Measurements from ENCODE around the gene GAK.

The GAK gene

DNA sequence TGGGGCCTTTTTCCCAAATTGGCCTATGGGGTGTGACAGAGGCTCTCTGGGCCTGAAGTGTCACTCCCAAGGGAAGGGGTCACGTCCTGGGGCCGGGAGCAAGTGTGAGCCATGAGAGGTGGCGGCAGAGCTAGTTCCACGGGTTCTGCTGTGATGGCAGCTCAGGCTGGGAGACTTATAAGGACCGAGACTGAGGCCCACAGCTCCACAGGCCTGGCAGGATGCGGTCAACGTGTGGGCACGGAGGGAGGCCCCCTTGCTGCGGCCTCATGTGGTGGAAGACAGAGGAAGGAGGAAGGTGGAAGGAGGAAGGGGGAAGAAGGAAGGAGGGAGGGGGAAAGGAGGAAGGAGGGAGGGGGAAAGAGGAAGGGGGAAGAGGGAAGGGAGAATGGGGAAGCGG is 99.0 kb downstream of the GAK start:
- in situ Hi-C loops (cut with MboI; ENCODE audit: low sequenced_read_pairs), result no loop called here

DNA sequence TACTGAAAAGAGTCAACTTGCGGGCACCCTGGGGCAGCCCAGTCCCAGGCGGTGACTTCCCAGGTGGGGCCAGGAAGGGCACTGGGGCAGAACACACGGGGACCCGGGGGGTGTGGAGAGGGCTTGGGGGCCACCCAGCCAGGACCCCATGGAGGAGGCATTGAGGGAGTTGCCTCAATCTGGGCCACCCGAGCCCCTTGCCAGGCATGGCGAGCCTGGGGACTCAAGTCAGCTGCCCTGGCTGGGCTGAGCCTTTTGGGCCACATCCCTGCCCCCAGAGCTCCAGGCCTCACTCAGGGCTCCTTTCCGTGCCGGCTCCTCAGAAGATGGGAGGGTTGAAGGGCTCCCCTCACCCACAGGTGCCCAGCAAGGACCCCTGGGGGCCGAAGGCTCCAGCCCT is 99.6 kb downstream of the GAK start:
- in situ Hi-C loops (cut with MboI; ENCODE audit: low sequenced_read_pairs), result no loop called here

DNA sequence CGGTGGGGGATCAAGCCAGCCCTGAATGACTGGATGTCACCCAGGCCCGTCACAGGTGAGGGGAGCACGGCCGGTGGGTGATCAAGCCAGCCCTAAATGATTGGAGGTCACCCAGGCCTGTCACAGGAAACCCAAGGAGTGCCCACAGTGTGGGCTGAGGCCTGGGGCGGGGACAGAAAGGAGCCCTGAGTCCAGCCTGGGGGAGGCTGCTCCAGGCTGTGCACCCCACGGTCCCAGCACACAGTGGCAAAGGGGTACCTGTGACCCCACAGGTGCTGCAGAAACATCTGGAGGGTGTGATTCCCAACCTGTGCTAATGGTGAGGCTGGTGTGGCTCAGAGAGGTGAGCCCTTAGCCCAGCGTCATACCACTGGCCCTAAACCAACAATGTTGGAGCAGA is 100.0 kb downstream of the GAK start:
- in situ Hi-C loops (cut with MboI; ENCODE audit: low sequenced_read_pairs), result no loop called here

DNA sequence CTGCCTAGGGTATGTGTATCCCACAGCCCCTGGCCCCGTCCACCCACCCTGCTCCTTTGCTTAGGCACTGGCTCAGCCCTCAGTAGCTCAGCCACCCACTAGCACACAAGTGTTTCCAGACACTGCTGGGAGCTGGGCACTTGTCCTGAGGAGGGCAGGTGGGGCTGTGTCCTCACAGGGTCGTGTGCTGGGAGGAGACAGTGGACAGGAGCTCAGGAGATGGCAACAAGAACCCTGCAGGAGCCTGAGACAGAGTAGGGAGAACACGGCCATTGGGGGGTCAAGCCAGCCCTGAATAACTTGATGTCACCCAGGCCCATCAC is 100.7 kb downstream of the GAK start:
- in situ Hi-C loops (cut with MboI; ENCODE audit: low sequenced_read_pairs), result no loop called here

DNA sequence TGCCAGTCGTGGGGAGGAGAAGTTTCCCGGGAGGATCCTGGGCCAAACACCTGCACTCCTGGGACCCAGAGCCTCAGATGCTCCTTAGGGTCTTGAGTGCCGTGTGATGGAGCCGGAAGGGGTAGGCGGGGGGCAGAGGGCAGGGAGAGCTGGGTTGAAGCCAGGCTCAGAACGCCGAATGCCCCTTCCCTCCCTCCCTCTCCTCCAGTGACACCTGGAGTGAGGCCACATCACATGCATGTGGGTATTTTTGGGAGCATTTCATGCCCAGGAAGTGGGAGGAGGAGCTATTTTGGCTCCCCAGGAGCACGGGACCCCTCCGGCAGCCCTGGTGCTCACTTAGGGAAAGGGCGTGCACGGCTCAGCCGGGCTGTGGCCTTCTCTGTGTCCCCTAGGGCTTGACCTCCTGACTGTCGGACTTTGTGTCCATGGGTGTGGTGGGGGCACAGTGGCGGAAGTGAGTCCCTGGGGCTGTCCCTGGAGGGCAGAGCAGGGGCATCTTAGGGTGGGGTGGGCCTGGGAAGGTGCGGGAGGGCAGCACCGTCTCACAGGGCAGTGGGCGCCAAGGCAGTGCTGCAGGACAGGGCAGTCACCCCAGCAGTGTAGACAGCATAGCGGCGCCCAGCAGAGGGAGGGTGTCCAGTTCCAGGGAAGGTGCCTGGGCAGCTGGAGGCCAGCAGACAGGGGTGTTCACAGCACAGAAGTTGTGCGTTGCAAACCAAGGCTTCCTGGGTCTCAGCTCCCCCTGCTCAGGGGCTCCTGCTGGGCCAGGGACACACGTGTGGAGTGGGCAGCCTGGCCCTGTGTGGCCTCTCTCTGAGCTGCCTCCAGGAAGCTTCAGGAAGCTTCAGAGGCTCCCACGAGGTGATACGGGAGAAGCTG is 101.3 kb downstream of the GAK start:
- in situ Hi-C loops (cut with MboI; ENCODE audit: low sequenced_read_pairs), result no loop called here

DNA sequence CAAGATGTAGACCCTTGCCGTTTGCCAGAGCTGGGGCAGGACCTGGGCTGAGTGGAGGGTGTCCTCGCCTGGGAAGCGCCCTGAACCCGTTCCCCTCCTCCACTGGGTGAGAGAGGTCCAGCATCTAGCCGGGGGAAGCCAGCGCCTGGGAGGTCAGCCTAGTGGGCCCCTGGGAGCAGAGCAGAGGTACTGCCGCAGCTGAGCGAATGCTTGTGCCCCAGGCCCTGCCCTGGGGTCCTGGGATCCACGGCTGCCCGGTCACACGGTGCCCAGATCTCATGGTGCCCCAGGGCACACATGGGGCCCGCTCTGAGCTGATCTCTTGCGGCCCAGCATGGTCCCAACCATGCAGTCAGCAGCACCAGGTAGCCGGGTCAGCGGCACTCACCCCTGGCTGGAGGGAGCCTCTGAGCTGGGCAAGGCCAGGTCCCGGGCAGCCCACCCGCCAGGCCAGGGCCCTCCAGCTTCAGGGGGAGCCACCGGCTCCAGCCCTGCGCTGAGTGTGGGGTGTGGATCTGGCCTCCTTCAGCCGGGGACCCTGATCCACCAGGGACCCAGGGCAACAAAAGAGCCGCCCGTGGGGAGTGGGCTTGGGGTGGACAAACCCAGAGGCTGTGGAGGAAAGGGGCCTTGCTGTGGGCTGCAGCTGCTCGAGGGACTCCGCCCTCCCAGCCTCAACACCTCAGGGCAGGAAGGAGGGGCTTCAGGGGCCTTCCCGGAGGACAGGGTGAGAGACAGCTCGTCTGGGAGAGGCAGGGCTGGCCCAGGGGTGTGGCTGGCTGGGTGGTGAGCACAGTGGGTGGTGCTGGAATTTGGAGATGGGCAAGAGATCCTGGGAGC is 102.1 kb downstream of the GAK start:
- in situ Hi-C loops (cut with MboI; ENCODE audit: low sequenced_read_pairs), result no loop called here

DNA sequence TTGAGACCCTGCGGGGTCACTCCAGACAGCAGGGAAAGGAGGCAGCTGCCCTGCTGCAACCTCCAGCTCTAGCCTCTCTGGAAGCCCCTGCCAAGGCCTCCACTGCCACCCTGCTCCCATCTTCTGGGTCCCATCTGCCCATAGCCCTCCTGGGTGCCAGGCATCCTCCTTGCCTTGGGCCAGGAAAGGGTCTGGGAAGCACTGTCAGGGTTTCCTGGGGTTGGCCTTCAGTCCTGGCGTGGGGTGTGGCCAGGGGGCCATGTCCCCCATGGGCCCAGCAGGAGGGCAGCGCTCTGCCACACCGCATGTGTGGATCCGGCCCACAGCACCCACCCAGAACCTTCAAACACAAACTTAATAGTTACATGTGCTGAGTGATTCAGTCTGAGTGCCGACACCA is 102.8 kb downstream of the GAK start:
- in situ Hi-C loops (cut with MboI; ENCODE audit: low sequenced_read_pairs), result no loop called here

DNA sequence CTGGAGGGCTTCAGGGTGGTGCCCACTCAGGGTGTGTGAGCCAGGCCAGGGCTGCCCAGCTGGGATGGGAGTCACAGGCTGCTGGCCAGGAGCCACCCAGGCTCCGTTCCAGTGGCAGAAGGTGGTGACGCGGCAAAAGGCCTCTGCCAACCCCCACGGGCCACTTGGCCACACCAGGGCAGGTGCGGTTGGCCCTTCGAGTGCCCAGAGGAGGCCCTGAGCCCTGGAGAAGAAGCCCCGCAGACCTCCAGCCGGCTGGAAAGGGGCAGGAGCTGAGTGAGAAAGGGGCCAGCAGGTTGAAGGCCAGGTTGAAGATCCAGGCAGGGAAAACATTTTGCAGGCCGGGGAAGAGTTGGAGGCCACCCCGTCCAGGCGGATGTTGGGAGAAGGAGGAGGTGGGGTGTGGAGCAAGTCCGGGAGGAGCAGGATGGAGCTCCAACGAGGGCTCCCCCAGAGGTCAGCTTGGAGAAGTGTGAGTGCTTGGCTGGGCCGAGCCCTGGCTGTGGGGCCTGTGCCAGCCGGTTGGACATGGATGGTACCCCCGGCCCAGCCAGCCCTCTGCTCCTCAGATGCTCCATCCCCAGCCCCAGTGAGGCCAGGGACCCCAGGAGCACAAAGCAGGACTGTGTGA is 103.4 kb downstream of the GAK start:
- in situ Hi-C loops (cut with MboI; ENCODE audit: low sequenced_read_pairs), result no loop called here

DNA sequence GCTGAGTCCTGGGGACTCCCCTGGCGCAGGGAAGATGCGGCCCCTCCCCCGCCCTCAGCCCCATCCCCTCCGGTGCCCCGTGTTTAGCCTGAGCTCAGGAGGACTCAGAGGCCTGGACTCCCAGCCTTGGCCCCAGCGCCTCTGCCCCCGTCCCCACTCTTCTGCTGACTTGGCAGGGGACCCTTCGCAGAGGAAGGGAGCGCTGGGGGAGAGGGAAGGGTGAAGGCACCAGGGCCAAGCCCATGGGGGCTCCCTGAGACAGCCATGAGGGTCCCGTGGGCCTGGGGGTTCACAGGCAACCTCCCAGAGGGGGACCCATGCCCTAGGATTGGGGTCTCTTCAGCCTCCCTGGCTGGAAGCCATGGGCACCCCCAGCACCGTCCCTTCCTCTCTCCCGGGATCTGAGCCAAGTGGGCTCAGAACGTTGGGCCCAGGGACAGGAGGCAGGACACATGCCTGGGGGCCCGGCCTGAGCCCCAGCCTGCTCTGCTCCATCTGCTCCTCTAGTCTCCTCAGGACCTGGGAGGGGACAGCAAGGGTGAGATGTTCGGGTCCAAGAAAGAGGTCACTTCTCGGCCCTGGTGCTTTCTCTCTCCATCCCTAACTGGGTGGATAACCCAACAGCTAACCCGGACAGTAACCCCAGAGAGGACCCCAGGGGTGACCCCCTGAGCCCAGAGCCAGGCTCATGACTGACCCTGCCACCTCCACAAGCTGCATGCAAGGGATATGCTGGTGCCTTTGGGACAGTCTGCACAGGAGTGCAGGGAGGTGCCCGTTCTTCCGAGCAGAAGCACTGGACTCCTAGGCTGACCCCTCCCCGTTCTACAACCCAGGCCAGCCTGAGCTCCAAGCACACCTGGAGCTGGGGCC is 104.7 kb downstream of the GAK start:
- in situ Hi-C loops (cut with MboI; ENCODE audit: low sequenced_read_pairs), result no loop called here

DNA sequence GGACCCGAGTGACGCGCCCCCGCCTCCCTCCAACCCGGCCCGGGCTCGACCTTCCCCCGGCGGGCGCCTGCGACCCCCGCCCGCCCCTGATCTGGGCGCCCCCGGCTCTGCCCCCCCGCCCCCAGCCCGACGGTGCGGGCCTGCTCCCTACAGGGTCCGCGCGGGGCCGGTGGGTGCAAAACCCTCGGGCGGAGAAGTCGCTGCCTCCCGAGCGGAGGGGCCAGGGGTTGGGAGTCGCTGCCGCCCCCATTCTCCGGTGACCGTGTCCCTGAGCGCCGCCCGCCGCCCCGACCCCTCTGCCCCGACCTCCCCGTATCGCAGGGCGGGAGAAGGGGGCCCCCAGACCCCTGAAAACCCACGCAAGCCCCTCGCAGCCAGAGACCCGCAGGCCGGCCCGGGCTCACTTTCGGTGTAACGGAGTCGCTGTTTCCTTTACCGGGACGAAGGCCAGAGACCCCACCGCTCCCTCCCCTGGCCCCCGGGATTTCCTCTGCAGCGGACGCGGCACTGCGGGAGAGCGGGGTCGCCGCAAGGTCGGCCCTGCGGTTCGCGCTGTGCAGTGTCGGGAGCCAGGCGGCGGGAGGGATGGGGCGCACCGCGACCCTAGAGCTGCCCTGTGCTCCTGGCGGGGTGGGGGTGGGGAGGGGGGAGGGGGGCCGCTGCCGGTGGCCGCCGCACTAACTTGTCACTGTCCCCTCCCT is 105.5 kb downstream of the GAK start:
- in situ Hi-C loops (cut with MboI; ENCODE audit: low sequenced_read_pairs), result no loop called here

DNA sequence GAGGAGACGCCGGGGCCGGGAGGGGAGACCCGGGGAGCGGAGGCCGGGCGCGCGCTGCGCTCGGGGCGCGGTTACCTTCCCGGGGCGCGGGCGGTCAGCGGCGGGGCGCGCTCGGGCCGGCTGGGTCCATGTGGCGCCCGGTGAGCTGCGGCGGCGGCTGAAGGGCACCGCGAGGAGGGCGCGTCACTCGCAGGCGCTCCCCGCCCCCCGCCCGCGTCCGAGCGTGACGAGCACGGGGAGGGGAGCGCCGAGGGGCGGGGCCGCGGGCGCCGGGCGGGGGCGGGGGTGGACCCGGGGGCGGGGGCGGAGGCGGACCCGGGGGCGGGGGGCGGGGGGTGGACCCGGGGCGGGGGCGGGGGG is 106.2 kb downstream of the GAK start, which contains the start of gene CPLX1:
Gene CPLX1, minus strand, starts transcription at position 159 of the 360 bp plus-strand sequence. CDS start 1,607 bp downstream, outside the sequence.
- in situ Hi-C loops (cut with MboI; ENCODE audit: low sequenced_read_pairs), result no loop called here

DNA sequence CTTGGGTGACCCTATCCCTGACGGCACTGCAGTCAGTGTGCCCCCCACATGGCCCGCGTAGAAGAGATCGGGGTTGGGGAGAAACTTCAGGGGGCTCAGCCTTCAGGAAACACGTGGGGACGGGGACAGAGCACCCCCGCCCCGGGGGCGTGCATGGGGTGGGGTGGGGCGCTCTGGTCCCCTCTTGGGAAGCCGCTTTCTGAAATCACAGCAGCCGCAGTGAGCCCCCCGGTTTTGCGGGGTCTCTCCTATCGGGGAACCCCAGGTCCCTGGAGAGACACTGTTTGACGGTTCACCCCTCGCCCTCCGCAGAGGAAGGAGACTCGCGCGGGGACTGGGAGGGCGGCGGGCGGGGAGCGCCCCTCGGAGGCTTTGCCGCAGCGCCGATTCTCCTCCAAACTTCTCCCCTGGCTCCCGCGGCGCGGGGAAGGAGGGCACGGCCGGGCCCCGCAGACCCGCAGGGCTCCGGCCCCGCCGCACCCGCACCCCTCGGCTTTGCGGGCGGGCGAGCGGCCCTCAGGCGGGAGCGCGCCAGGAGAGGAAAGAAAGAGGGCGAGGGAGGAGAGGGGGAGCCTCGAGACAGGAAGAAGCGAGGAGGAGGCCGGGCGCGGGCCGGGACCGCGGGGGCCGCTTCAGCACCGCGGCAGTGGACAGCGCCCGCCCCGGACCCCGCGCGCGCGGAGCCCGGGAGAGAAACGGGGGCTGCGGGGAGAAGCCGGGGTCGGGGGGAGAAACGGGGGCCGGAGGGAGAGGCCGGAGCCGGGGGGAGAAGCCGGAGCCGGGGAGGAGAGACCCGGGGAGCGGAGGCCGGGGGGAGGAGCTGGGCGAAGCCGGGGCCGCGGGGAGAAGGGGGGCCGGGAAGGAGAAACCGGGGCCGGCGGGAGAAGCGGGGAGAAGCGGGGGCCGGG is 106.8 kb downstream of the GAK start:
- in situ Hi-C loops (cut with MboI; ENCODE audit: low sequenced_read_pairs), result no loop called here

DNA sequence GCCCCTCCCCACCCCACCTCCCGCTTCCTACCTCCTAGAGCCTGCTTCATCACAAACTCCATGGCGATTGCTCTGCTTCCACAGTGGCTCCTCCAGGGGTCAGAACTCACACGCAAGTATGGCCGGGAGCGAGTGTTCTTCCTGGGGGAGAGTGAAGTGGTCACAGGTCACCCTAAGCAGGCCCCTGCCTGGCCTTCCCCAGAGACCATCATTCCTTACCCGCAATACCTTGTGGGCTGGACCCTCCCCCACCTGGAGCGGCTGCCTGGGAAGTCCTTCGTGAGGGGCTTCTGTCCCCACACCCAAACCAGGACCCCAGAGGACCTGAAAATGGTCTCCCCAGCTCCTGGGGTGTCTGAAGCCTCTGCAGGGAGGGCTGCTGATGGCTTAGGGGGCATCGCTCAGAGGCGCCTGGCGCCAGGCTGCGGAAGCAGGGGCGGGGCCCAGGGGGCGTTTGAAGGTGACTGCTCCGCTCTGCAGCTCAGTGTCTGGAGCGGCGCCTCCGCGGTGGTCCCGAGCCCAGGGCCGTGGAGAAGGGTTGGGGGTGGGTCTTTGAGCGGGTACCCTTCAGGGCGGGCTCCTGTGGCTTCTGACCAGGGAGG is 107.6 kb downstream of the GAK start:
- in situ Hi-C loops (cut with MboI; ENCODE audit: low sequenced_read_pairs), result no loop called here

DNA sequence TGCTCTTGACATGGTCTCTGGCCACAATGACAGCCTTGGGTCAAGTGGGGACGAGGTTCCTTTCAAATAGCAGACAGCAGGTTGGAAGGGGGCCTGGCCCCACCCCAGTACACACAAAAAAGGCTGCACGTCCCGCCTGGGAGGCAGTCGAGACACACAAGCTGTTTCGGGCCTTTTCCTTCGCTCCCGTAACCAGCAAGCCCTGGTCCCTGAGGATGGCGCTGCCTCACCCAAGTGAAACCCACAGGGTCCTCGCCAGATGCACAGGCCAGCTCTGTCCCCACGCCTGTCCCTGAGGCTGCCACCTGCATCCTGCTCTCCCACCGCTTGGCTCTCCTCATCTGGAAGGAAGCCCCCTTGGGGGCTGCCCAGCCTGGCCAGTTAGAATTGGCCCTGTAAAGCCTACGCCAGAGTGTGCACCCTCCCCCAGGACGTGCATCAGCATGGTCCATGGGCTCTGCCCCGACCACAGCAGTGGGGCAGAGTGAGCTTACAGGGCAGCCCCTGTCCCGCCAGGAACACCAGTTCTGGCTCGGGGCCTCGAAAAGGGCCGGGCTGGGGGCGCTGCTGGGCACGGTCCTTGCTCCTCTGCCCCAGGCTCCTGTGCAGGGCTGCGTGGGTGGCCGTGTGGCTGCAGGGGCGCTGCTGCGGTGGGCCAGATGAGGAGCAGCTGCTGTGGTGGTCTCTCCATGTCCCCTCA is 108.2 kb downstream of the GAK start:
- in situ Hi-C loops (cut with MboI; ENCODE audit: low sequenced_read_pairs), result no loop called here

DNA sequence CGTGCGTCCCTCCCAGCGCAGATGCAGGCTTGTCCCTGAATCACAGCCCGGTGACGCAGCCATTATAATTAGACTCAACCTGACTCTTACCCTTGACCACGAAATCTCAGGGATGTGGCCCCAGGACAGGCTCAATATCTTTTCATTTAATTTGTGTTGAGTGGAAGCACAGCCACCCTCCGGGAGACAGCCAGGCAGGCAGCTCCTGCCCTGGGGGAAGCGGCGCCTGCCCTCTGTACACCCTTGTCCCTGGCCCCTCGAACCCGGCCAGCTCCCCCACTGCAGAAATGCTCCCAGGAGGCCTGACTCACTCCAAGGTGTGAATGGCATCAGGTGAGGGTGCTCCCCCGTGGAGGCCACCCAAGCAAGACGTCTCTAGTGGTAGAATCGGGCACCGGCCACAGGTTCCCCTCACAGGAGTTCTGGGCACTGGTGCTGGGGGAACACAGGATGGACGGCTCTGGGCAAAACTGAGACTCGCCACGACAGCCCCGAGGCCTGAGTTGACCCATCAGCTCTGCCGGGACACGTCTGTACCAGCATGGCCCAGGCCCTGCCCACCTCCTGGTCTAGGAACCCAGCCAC is 108.8 kb downstream of the GAK start:
- in situ Hi-C loops (cut with MboI; ENCODE audit: low sequenced_read_pairs), result no loop called here

DNA sequence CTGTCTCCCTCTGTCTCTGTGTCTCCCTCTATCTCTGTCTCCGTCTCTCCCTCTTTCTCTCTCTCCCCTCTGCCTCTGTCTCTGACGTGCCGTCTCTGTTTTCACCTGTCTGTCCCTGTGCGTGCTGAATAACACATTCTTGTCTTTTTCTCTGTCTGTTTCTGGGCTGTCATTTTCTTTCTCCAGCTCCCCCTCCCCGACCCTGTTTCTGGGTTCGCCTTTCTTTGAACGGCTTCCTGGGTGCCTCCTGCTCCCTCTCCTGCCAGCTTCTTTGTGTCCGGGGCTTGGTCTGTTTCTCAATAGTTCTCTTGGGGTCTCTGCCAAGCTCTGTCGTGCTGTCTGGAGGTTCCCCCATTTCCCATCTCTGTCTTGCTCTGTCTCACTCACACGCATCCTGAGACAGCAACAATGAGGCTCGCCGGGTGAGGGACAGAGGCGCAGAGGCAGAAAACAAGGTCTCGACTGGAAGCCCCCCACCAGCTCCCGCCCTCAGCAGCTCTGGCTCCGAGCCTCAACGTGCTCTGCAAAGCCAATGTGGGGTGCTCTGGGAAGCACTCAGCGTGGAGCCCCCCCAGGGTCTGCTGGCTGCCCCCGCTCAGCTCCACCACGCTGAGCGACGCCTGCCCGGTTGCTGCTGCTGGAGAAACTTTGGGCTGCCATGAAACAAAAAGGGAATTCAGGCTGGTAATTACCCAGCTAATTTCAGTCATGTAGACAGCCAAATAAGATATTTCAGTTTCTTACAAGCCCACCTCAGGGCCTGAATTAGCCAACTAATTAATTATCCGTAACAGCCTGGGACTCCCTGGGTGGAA is 109.5 kb downstream of the GAK start:
- in situ Hi-C loops (cut with MboI; ENCODE audit: low sequenced_read_pairs), result no loop called here

DNA sequence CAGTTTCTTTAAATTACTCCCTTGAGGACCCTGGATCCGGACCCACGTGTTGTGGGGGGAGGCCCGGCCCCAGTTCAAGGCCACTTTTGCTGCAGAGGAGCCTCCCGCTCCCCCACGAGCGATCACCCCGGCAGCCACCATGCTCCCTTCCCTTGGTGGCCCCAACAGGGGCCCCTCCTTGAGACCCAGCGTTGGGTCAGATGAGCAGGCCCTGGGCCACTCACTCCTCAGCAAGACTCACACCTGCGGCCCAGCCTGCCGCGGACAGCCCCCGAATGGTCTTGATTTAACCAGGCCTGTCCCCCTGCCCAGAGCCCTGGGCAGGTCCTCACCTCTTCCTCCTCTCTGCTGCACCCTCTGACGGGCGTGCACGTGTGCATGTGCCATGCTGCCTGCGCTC is 110.5 kb downstream of the GAK start:
- in situ Hi-C loops (cut with MboI; ENCODE audit: low sequenced_read_pairs), result no loop called here

Measured in HL-60/S4 treated with retinoic acid at 250 ng/mL for 4 days and 3 days (cell line).